H1 (cell line): ENCODE data around the gene MS4A15. TPM values are rescaled to one million over a fixed set of nuclear protein-coding genes. Genes with fewer than 3 reads are reported as not detected.

Experiments used
- CTCF ChIA-PET: fragments of 300-600 bp; sonication (Branson Sonifier 250); formaldehyde crosslinking; loops from one replicate; lab custom pipeline; 2021; ENCODE audit not compliant: partially characterized antibody; lab: Charles Lee
- POLR2A ChIA-PET: fragments of 300-600 bp; sonication (Branson Sonifier 250); formaldehyde crosslinking; loops from one replicate; lab custom pipeline; 2021; ENCODE audit warnings: inconsistent platforms; ENCODE audit not compliant: partially characterized antibody; lab: Charles Lee
- DNase-seq, 2 experiments: peaks; one replicate each; pipeline versions ENCODE4 v3.0.0 to v3.0.0-alpha.2; 2010 to 2022; ENCODE audit warnings: low spot score in 2 of 2, low read depth in 1 of 2, mixed read lengths in 1 of 2
- FAIRE-seq: peaks from 2 replicates; lab custom pipeline; 2011; peaks lifted over from hg19 to GRCh38; lab: Jason Lieb, UNC
- H2AFZ ChIP-seq: 2 replicates; pipeline ENCODE4 v1.8.1; 2012; ENCODE audit warnings: low read length, inconsistent platforms
- H2AK5ac ChIP-seq: 2 replicates; pipeline ENCODE4 v1.6.1; 2013; ENCODE audit warnings: low read depth, low read length
- H2BK120ac ChIP-seq: replicated peaks from 2 replicates; pipeline ENCODE3; 2013; ENCODE audit warnings: low read depth, low read length, inconsistent platforms
- H2BK12ac ChIP-seq: 2 replicates; pipeline ENCODE4 v1.6.1; 2013; ENCODE audit warnings: low read depth, low read length
- H2BK15ac ChIP-seq: 2 replicates; pipeline ENCODE4 v1.6.1; 2013; ENCODE audit warnings: low read length
- H2BK20ac ChIP-seq: 2 replicates; pipeline ENCODE4 v1.6.1; 2013; ENCODE audit warnings: low read length
- H2BK5ac ChIP-seq: 2 replicates; pipeline ENCODE4 v1.6.1; 2013; ENCODE audit warnings: low read depth, low read length
- H3K14ac ChIP-seq: 2 replicates; pipeline ENCODE4 v1.6.1; 2013; ENCODE audit warnings: inconsistent platforms; ENCODE audit not compliant: insufficient read length
- H3K18ac ChIP-seq: 2 replicates; pipeline ENCODE4 v1.6.1; 2013; ENCODE audit warnings: low read length; ENCODE audit errors: extremely low read depth
- H3K23ac ChIP-seq: 2 replicates; pipeline ENCODE4 v1.6.1; 2013; ENCODE audit warnings: inconsistent platforms; ENCODE audit not compliant: insufficient read length
- H3K23me2 ChIP-seq: 2 replicates; pipeline ENCODE4 v1.6.1; 2013; ENCODE audit warnings: low read depth, low read length
- H3K27ac ChIP-seq: 2 replicates; pipeline ENCODE4 v1.6.1; 2011; ENCODE audit warnings: low read depth, low read length, inconsistent platforms
- H3K27me3 ChIP-seq, 4 experiments: replicated peaks in 1 of 4; 1 replicate in 1 of 4; 2 replicates in 3 of 4; pipeline versions ENCODE4 v1.6.1 to v1.8.1; 2011 to 2013; ENCODE audit warnings: low read length in 3 of 4, mild to moderate bottlenecking in 3 of 4, inconsistent platforms in 2 of 4, mixed read lengths in 2 of 4, moderate library complexity in 1 of 4; ENCODE audit not compliant: control insufficient read depth in 3 of 4, insufficient read depth in 3 of 4; ENCODE audit errors: extremely low read depth in 1 of 4
- H3K36me3 ChIP-seq, 4 experiments: 2 replicates each; pipeline versions ENCODE4 v1.6.1 to v1.8.1; 2011 to 2013; ENCODE audit warnings: mild to moderate bottlenecking in 4 of 4, low read length in 3 of 4, moderate library complexity in 2 of 4, control low read depth in 1 of 4, inconsistent platforms in 1 of 4; ENCODE audit not compliant: insufficient read depth in 4 of 4, control insufficient read depth in 2 of 4
- H3K4ac ChIP-seq: replicated peaks from 2 replicates; pipeline ENCODE3; 2013; ENCODE audit warnings: low read length, low read depth, mixed read lengths, inconsistent platforms; ENCODE audit not compliant: insufficient read length
- H3K4me1 ChIP-seq, 4 experiments: replicated peaks in 1 of 4; 1 replicate in 1 of 4; 2 replicates in 3 of 4; pipeline versions ENCODE4 v1.6.1 to v1.8.1; 2011 to 2013; ENCODE audit warnings: low read length in 3 of 4, inconsistent platforms in 2 of 4, mixed read lengths in 1 of 4; ENCODE audit not compliant: insufficient read depth in 4 of 4, control insufficient read depth in 3 of 4
- H3K4me2 ChIP-seq, 2 experiments: 2 replicates each; pipeline versions ENCODE4 v1.6.1 to v1.8.1; 2011 to 2013; ENCODE audit warnings: low read depth in 2 of 2, low read length in 2 of 2, control low read depth in 1 of 2, inconsistent platforms in 1 of 2, mild to moderate bottlenecking in 1 of 2; ENCODE audit not compliant: insufficient read depth in 1 of 2
- H3K4me3 ChIP-seq, 4 experiments: fragments of 200-600, 300-600 bp in 1 of 4; sonication (generic), shearing (Covaris generic), sonication (Bioruptor Twin) in 1 of 4; 2 replicates each; pipeline versions ENCODE4 v1.5.1 to v1.8.1; 2011 to 2016; ENCODE audit warnings: low read length in 4 of 4, low read depth in 3 of 4, control low read depth in 2 of 4, inconsistent platforms in 2 of 4, mild to moderate bottlenecking in 2 of 4, mixed read lengths in 1 of 4, moderate library complexity in 1 of 4; ENCODE audit not compliant: insufficient read depth in 2 of 4; ENCODE audit errors: extremely low read depth in 1 of 4
- H3K56ac ChIP-seq: replicated peaks from 2 replicates; pipeline ENCODE3; 2013; ENCODE audit warnings: low read depth, mild to moderate bottlenecking, mixed read lengths, low read length, inconsistent platforms; ENCODE audit not compliant: insufficient read length
- H3K79me1 ChIP-seq: 2 replicates; pipeline ENCODE4 v1.6.1; 2013; ENCODE audit warnings: low read depth, low read length, control low read depth
- H3K79me2 ChIP-seq, 2 experiments: 2 replicates each; pipeline versions ENCODE4 v1.6.1 to v1.8.1; 2012 to 2013; ENCODE audit warnings: low read length in 2 of 2, mild to moderate bottlenecking in 2 of 2, inconsistent platforms in 1 of 2; ENCODE audit not compliant: insufficient read depth in 2 of 2, control insufficient read depth in 1 of 2
- H3K9ac ChIP-seq, 4 experiments: replicated peaks in 1 of 4; 1 replicate in 1 of 4; 2 replicates in 3 of 4; pipeline versions ENCODE4 v1.6.1 to v1.8.1; 2011 to 2013; ENCODE audit warnings: low read depth in 3 of 4, low read length in 3 of 4, control low read depth in 2 of 4, mild to moderate bottlenecking in 2 of 4, moderate library complexity in 2 of 4, inconsistent platforms in 1 of 4; ENCODE audit errors: extremely low read depth in 1 of 4
- H3K9me3 ChIP-seq, 2 experiments: 2 replicates each; pipeline versions ENCODE4 v1.6.1 to v1.8.1; 2012 to 2013; ENCODE audit warnings: mild to moderate bottlenecking in 2 of 2, moderate library complexity in 2 of 2, control low read depth in 1 of 2, inconsistent platforms in 1 of 2, low read depth in 1 of 2, low read length in 1 of 2, mixed read lengths in 1 of 2; ENCODE audit not compliant: insufficient read depth in 2 of 2
- H4K20me1 ChIP-seq, 2 experiments: replicated peaks in 1 of 2; 2 replicates each; pipeline versions ENCODE3 to v1.8.1; 2011 to 2013; ENCODE audit warnings: inconsistent platforms in 2 of 2, low read length in 2 of 2, mild to moderate bottlenecking in 1 of 2; ENCODE audit not compliant: insufficient read depth in 2 of 2, control insufficient read depth in 1 of 2
- H4K5ac ChIP-seq: 2 replicates; pipeline ENCODE4 v1.6.1; 2013; ENCODE audit warnings: low read length, low read depth, mixed read lengths, inconsistent platforms; ENCODE audit not compliant: insufficient read length
- H4K8ac ChIP-seq: 2 replicates; pipeline ENCODE4 v1.8.0; 2013; ENCODE audit warnings: mild to moderate bottlenecking, moderate library complexity, low read length, inconsistent platforms; ENCODE audit not compliant: insufficient read depth; ENCODE audit errors: extremely low read depth
- H4K91ac ChIP-seq: replicated peaks from 2 replicates; pipeline ENCODE3; 2013; ENCODE audit warnings: low read length, mixed read lengths, inconsistent platforms; ENCODE audit not compliant: insufficient read length
- GTF2F1 ChIP-seq: IDR thresholded peaks from 2 replicates; pipeline ENCODE4 v1.6.1; 2012; ENCODE audit warnings: low read depth, low read length, improper control_type of control experiment, borderline replicate concordance
- JUN ChIP-seq: IDR thresholded peaks from 2 replicates; pipeline ENCODE4 v1.6.1; 2011; ENCODE audit warnings: low read depth, mild to moderate bottlenecking, improper control_type of control experiment, low read length
- POLR2A ChIP-seq, 2 experiments: IDR thresholded peaks; 1 replicate in 1 of 2; 2 replicates in 1 of 2; pipeline ENCODE4 v1.6.1; 2011; ENCODE audit warnings: low read depth in 2 of 2, low read length in 2 of 2, mild to moderate bottlenecking in 2 of 2; ENCODE audit errors: control extremely low read depth in 1 of 2
- WGBS, 2 experiments: shearing (Covaris generic) in 1 of 2; methylation state at CpG; one replicate each; pipeline versions ENCODE4 v1.1.6 to v1.1.7; 2013 to 2015; ENCODE audit warnings: low lambda C conversion rate in 2 of 2, mixed read lengths in 2 of 2, inconsistent platforms in 1 of 2, low coverage in 1 of 2, missing lambda C conversion rate in 1 of 2; ENCODE audit not compliant: insufficient replicate concordance in 2 of 2, insufficient coverage in 1 of 2, insufficient read length in 1 of 2; ENCODE audit errors: extremely low coverage in 1 of 2, missing lambda C conversion rate in 1 of 2; 5-methylcytosine and 5-hydroxymethylcytosine counted together
- polyA plus RNA-seq, 7 experiments: library from polyadenylated mRNA; depleted of rRNA in 3 of 7; stranded (reverse) in 5 of 7; unstranded in 2 of 7; fragments of >200 nt in 5 of 7; fragments of 200-250 nt in 2 of 7; gene quantifications; 1 replicate in 5 of 7; 2 replicates in 1 of 7; 4 replicates in 1 of 7; pipeline versions ENCODE4 v1.2.1 to v1.2.3, GENCODE V29; 2011 to 2013; ENCODE audit warnings: missing spikeins in 2 of 7, mixed read lengths in 2 of 7
- total RNA-seq: library from RNA; stranded (reverse); fragmentation: NEBNext Ultra II Directional; extraction: Animal tissue kit (Norgen Biotek cat#: 25700); gene quantifications from 2 replicates; pipeline ENCODE4 v1.2.1, GENCODE V29; 2021

MS4A15 gene
- total and polyA plus RNA-seq, 2 of the 8 experiments (the other 6 are each of a cell fraction or from before 2014, with no cell fraction given) = 0.15 to 0.17 TPM

DNA sequence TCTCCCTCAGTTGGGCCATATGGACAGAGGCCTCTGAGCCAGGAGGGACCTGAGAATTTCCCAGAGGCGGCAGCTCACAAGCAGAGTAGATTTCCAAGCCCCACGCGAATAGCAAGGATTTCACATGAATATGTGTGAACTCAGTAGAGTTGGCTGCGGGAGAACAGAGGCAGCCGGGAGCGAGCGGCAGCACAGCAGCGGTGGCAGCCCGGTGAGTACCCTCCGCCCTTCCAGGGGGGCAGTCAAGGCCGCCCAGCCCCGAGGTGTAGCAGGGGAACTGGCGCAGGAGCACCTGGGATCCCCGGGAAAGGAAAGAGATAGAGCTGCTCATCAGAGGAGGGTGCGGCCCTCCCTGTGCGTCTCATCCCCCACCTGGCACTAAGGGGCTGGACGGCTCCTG, 8.4 kb upstream of the MS4A15 start:
- H2AFZ ChIP-seq = no peak overlapping the region
- no peak overlapping the region for H3K27ac ChIP-seq
- H3K56ac ChIP-seq = no peak overlapping the region
- FAIRE-seq (no peak), DNase-seq (no peak)
- no peak overlapping the region for H2BK20ac ChIP-seq
- no peaks in the 10 kb centered on the region for H3K23me2 ChIP-seq
- H3K4ac ChIP-seq = no peak overlapping the region
- H2BK5ac ChIP-seq = no peak overlapping the region
- H4K20me1 ChIP-seq = peaks cover 0 to 4% of the 10 kb centered on the region in 2 experiments
- no peak overlapping the region for H2AK5ac ChIP-seq
- no peak overlapping the region for H2BK12ac ChIP-seq
- H3K4me2 ChIP-seq = no peak overlapping the region
- peaks cover 0 to 3% of the 10 kb centered on the region in 2 experiments; a peak in 1 of 4 replicates for H3K9me3 ChIP-seq
- no peak overlapping the region for H4K91ac ChIP-seq
- no peaks in the 10 kb centered on the region for H3K36me3 ChIP-seq
- POLR2A ChIA-PET = no interaction called here
- H3K4me3 ChIP-seq = no peak overlapping the region
- H3K27me3 ChIP-seq = no peaks in the 10 kb centered on the region
- no peak overlapping the region for H3K14ac ChIP-seq
- no peak for TF ChIP-seq JUN
- no peak for TF ChIP-seq GTF2F1
- no peak for TF ChIP-seq POLR2A (IDR thresholded peaks at IDR 0.05; ENCODE audit: control extremely low read depth in 1 of 2, low read depth in 2 of 2, low read length in 2 of 2)
- H2BK120ac ChIP-seq = no peak overlapping the region
- H4K5ac ChIP-seq = no peak overlapping the region
- H3K18ac ChIP-seq = no peak overlapping the region
- CTCF ChIA-PET = interaction anchor here (0.8 to 2.8 kb wide), 5 partner anchors 9 to 47 kb away, joined by 3 to 12 read pairs (median 4); no protein-coding TSS in a partner anchor
- no peak overlapping the region for H4K8ac ChIP-seq
- H3K4me1 ChIP-seq = no peaks in the 10 kb centered on the region
- H3K79me1 ChIP-seq = no peaks in the 10 kb centered on the region
- H3K79me2 ChIP-seq = no peaks in the 10 kb centered on the region
- H2BK15ac ChIP-seq = no peak overlapping the region
- WGBS, 2 experiments = 90% methylated on average over 16 of the region's 17 CpGs; no CpG with 5 or more reads in 1 of the 2 experiments
- H3K9ac ChIP-seq = no peak overlapping the region
- no peak overlapping the region for H3K23ac ChIP-seq
